Duodenal mucosa (tissue), 2 donors: Measurements from ENCODE around the gene DPF1.
"Not testable (repeated sequence)": the region's sequence is repeated elsewhere in the genome, so short reads cannot be mapped to it uniquely, and the experiment has no call there.

Experiments used
- H3K27ac ChIP-seq: one replicate; pipeline ENCODE4 v1.7.0; 2013; ENCODE audit warnings: low read depth, low read length
- H3K27me3 ChIP-seq, 2 donors: one replicate each; pipeline ENCODE4 v1.7.0; 2013; ENCODE audit warnings: low read length in 2 of 2, control low read depth in 1 of 2; ENCODE audit not compliant: insufficient read depth in 2 of 2, control insufficient read depth in 1 of 2
- H3K36me3 ChIP-seq, 2 donors: one replicate each; pipeline ENCODE4 v1.7.0; 2013; ENCODE audit warnings: low read length in 2 of 2, control low read depth in 1 of 2; ENCODE audit not compliant: insufficient read depth in 2 of 2, control insufficient read depth in 1 of 2
- H3K4me1 ChIP-seq, 2 donors: one replicate each; pipeline ENCODE4 v1.7.0; 2013; ENCODE audit warnings: low read length in 2 of 2, control low read depth in 1 of 2; ENCODE audit not compliant: insufficient read depth in 2 of 2, control insufficient read depth in 1 of 2
- H3K4me3 ChIP-seq, 2 donors: one replicate each; pipeline ENCODE4 v1.7.0; 2013; ENCODE audit warnings: low read length in 2 of 2, low read depth in 1 of 2
- H3K9ac ChIP-seq, 2 donors: one replicate each; pipeline ENCODE4 v1.7.0; 2013; ENCODE audit warnings: low read length in 2 of 2, low read depth in 1 of 2
- H3K9me3 ChIP-seq, 2 donors: one replicate each; pipeline ENCODE4 v1.7.0; 2013; ENCODE audit warnings: low read length in 2 of 2, control low read depth in 1 of 2; ENCODE audit not compliant: control insufficient read depth in 1 of 2

Gene DPF1

DNA sequence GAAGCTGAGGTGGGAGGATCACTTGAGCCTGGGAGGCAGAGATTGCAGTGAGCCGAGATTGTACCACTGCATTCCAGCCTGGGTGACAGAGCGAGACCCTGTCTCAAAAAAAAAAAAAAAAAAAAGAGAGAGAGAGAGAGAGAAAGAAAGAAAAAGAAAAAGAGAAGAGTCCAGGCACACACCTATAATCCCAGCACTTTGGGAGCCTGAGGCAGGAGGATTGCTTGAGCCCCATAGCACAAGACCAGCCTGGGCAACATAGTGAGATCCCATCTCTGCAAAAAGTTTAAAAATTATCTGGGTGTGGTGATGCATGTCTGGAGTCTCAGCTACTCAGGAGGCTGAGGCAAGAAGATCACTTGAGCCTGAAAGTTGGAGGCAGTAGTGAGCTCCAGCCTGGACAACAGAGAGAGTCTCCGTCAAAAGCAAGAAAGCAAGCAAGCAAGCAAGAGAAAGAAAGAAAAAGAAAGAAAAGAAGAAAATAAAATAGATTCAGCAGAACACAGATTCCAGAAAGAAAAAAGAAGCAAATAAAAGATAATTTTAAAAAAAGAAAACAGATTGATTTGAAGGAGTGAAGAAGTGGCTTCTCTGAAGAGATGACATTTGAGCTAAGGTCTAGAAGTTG lies 6.6 kb upstream of the DPF1 start:
- not testable (repeated sequence) for H3K4me3 ChIP-seq, H3K36me3 ChIP-seq, H3K9me3 ChIP-seq, H3K27ac ChIP-seq, H3K9ac ChIP-seq, H3K4me1 ChIP-seq
- H3K27me3 ChIP-seq: peaks cover 23 to 34% of the 10 kb centered on the region in 2 donors

DNA sequence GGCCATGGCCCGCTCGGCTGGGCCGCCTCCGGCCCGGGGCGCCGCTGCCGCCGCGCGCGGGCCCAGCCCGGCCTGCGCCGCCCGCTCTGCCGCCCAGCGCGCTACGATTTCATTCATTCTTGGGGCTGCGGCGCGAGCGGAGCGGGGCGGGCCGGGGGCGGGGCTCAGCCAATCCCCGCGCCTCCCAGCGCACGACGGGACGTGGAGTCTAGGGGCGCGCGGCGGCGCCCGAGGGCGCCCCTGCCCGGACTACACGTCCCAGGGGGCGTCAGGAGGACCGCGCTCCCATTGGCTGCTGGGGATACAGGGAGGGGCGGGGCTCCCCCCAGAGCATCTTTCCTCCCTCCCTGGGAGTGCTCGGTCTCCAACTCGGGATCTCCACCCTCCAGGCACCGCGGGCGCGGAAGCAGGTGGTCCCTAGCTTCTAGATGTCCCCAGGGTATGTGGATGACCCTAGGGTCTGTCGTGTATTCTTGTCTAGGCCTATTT lies 5.6 kb upstream of the DPF1 start:
- H3K4me3 ChIP-seq: no peak overlapping the region
- peaks cover 25 to 36% of the 10 kb centered on the region in 2 donors for H3K27me3 ChIP-seq
- H3K27ac ChIP-seq: no peak overlapping the region
- H3K9me3 ChIP-seq: no peaks in the 10 kb centered on the region
- no peak overlapping the region for H3K9ac ChIP-seq
- H3K36me3 ChIP-seq: no peaks in the 10 kb centered on the region
- H3K4me1 ChIP-seq: no peaks in the 10 kb centered on the region

- Histone ChIP-seq H3K36me3 (no peaks in the 10 kb centered on the region), H3K27me3 (peaks cover 33 to 43% of the 10 kb centered on the region in 2 donors), H3K4me3 (no peak overlapping the region), H3K27ac (no peak overlapping the region), H3K4me1 (peaks cover 0 to 4% of the 10 kb centered on the region in 2 donors), H3K9ac (no peak overlapping the region), H3K9me3 (no peaks in the 10 kb centered on the region)
These were observed 4.7 kb upstream of the DPF1 start for GRCh38 chr19:38228491-38229439.

DNA sequence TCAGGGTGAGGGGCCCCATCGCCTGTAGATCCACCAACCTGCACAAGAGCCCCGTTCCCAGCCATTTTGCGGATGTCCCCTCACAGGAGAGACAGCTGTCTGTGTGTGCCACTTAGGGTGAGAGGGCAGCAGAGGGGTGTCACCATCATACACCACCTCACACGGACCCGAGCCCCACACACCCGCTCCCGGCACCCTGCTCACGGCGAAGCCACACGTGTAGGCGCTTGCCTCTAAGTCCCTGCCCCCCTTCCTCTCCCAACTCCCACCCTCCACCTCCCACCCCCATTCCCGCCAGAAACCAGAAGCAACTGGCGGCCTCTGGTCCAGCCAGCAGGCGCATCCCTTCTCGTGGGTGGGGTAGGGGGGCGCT lies 4.0 kb upstream of the DPF1 start:
- H3K27ac ChIP-seq: no peak overlapping the region
- H3K27me3 ChIP-seq: peaks cover 40 to 50% of the 10 kb centered on the region in 2 donors
- H3K4me3 ChIP-seq: no peak overlapping the region
- peaks cover 0 to 4% of the 10 kb centered on the region in 2 donors for H3K4me1 ChIP-seq
- no peaks in the 10 kb centered on the region for H3K9me3 ChIP-seq
- no peak overlapping the region for H3K9ac ChIP-seq
- no peaks in the 10 kb centered on the region for H3K36me3 ChIP-seq

DNA sequence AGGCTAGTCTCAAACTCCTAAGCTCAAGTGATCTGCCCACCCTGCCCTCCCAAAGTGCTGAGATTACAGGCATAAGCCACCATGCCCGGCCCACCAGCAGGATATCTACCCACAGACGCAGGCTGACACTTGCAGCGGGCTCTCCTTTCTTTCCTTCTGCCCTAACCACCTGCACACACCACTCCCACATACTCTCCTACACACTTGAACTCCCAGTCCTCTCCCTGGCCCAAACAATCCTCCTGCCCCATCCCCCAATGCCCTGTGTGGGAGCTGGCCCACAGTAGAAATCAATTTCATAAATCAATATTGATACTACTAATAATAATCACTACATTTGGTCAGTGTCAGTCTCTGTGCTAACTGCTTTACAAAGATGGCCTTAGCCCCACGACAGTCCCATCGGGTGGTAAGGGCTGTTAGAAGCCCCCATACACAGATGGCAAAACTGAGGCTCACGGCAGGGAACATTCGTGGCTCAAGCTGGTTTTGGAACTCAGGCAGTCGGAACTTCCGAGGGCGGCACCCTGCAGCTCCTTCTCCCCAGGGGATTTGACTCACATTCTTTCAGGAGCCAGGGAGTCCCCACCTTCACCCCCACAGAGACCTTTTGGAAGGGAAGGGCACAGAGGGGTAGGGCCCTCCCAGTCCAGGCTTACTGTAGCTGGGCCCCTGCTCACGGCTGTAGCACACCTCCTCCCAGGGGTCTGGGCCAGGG lies 3.4 kb upstream of the DPF1 start:
- Histone ChIP-seq H3K27me3 (peaks cover 44 to 55% of the 10 kb centered on the region in 2 donors), H3K36me3 (no peaks in the 10 kb centered on the region), H3K9me3 (no peaks in the 10 kb centered on the region), H3K27ac (no peak overlapping the region), H3K9ac (no peak overlapping the region), H3K4me1 (peaks cover 0 to 8% of the 10 kb centered on the region in 2 donors), H3K4me3 (no peak overlapping the region)

DNA sequence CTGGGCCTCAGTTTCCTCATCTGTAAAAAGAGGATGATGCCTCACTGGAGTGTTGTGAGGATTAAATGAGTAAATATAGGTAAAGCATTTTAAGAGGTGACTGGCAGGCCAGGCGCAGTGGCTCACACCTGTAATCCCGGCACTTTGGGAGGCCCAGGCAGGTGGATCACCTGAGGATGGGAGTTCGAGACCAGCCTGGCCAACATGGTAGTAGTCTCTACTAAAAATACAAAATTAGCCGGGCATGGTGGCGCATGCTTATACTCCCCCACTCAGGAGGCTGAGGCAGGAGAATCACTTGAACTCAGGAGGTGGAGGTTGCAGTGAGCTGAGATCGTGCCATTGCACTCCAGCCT lies 819 bp upstream of the DPF1 start:
- not testable (repeated sequence) for H3K9ac ChIP-seq, H3K36me3 ChIP-seq, H3K4me3 ChIP-seq, H3K9me3 ChIP-seq, H3K27ac ChIP-seq, H3K4me1 ChIP-seq
- H3K27me3 ChIP-seq: peaks cover 46 to 47% of the 10 kb centered on the region in 2 donors

- H3K27me3 ChIP-seq: peaks cover 38 to 41% of the 10 kb centered on the region in 2 donors
- no peaks in the 10 kb centered on the region for H3K36me3 ChIP-seq
- no peak overlapping the region for H3K27ac ChIP-seq
- H3K9ac ChIP-seq: no peak overlapping the region
- no peaks in the 10 kb centered on the region for H3K9me3 ChIP-seq
- peaks cover 0 to 8% of the 10 kb centered on the region in 2 donors for H3K4me1 ChIP-seq
- peak overlapping the region; percentile 47 to 68 for H3K4me3 ChIP-seq
These were observed 407 bp downstream of the DPF1 start for GRCh38 chr19:38223617-38224013.

- Histone ChIP-seq H3K9me3 (no peaks in the 10 kb centered on the region), H3K36me3 (no peaks in the 10 kb centered on the region), H3K27me3 (peaks cover 35 to 39% of the 10 kb centered on the region in 2 donors), H3K4me3 (no peak overlapping the region), H3K27ac (no peak overlapping the region), H3K4me1 (peaks cover 0 to 8% of the 10 kb centered on the region in 2 donors), H3K9ac (no peak overlapping the region)
These were observed 901 bp downstream of the DPF1 start for GRCh38 chr19:38223119-38223523.

- Histone ChIP-seq H3K9ac (no peak overlapping the region), H3K4me3 (no peak overlapping the region), H3K4me1 (peaks cover 0 to 8% of the 10 kb centered on the region in 2 donors), H3K36me3 (no peaks in the 10 kb centered on the region), H3K27ac (no peak overlapping the region), H3K27me3 (peaks cover 26 to 30% of the 10 kb centered on the region in 2 donors), H3K9me3 (no peaks in the 10 kb centered on the region)
These were observed 1.8 kb downstream of the DPF1 start for GRCh38 chr19:38221919-38222830.
